Hepatocyte (in vitro differentiated cells): Measurements from ENCODE around the gene CEP89. TPM values are rescaled to one million over a fixed set of nuclear protein-coding genes. Genes with fewer than 3 reads are reported as not detected.
"Not testable (repeated sequence)": the region's sequence is repeated elsewhere in the genome, so short reads cannot be mapped to it uniquely, and the experiment has no call there.

Experiments
- DNase-seq: peaks from one replicate; pipeline ENCODE4 v3.0.0-alpha.2; 2016; ENCODE audit warnings: low spot score
- H2AFZ ChIP-seq: fragments of 200-600 bp; sonication (generic); 2 replicates; pipeline ENCODE4 v1.6.0; 2016; ENCODE audit warnings: antibody characterized with exemption, mild to moderate bottlenecking
- H3K27ac ChIP-seq: fragments of 200-600 bp; sonication (generic); 2 replicates; pipeline ENCODE4 v1.5.1; 2016; ENCODE audit warnings: mild to moderate bottlenecking
- H3K27me3 ChIP-seq: fragments of 200-600 bp; sonication (generic); 2 replicates; pipeline ENCODE4 v1.6.1; 2016
- H3K36me3 ChIP-seq: fragments of 200-600 bp; sonication (generic); replicated peaks from 2 replicates; pipeline ENCODE4 v1.5.1; 2016; ENCODE audit warnings: low read depth; ENCODE audit not compliant: insufficient read depth
- H3K4me1 ChIP-seq: fragments of 200-600 bp; sonication (generic); 2 replicates; pipeline ENCODE4 v1.5.1; 2016; ENCODE audit warnings: mild to moderate bottlenecking, moderate library complexity; ENCODE audit not compliant: insufficient read depth
- H3K4me2 ChIP-seq: fragments of 200-600 bp; sonication (generic); 2 replicates; pipeline ENCODE4 v1.6.0; 2016
- H3K4me3 ChIP-seq: fragments of 200-600 bp; sonication (generic); 2 replicates; pipeline ENCODE4 v1.5.1; 2016; ENCODE audit warnings: mild to moderate bottlenecking
- H3K79me2 ChIP-seq: fragments of 200-600 bp; sonication (generic); 2 replicates; pipeline ENCODE4 v1.6.0; 2017; ENCODE audit warnings: mild to moderate bottlenecking
- H3K9me2 ChIP-seq: fragments of 200-600 bp; sonication (generic); replicated peaks from 2 replicates; pipeline ENCODE4 v1.6.0; 2017; ENCODE audit warnings: mild to moderate bottlenecking; ENCODE audit not compliant: insufficient read depth
- H3K9me3 ChIP-seq: fragments of 200-600 bp; sonication (generic); 2 replicates; pipeline ENCODE4 v1.5.1; 2016; ENCODE audit warnings: low read depth, mild to moderate bottlenecking
- H4K20me1 ChIP-seq: fragments of 200-600 bp; sonication (generic); 2 replicates; pipeline ENCODE4 v1.6.0; 2016; ENCODE audit warnings: mild to moderate bottlenecking; ENCODE audit not compliant: insufficient read depth, poor library complexity, severe bottlenecking
- CTCF ChIP-seq: fragments of 200-600 bp; sonication (generic); IDR thresholded peaks from 2 replicates; pipeline ENCODE4 v1.5.1; 2016; ENCODE audit warnings: antibody characterized with exemption, mild to moderate bottlenecking; ENCODE audit not compliant: poor library complexity
- EZH2 ChIP-seq: fragments of 200-600 bp; sonication (generic); IDR thresholded peaks from 2 replicates; pipeline ENCODE4 v1.6.1; 2016; ENCODE audit warnings: antibody characterized with exemption, mild to moderate bottlenecking, borderline replicate concordance
- EZH2phosphoT487 ChIP-seq: fragments of 200-600 bp; sonication (generic); IDR thresholded peaks from one replicate; pipeline ENCODE4 v1.6.1; 2018; ENCODE audit warnings: antibody characterized with exemption, mild to moderate bottlenecking, low read depth, moderate library complexity; ENCODE audit not compliant: unreplicated experiment, severe bottlenecking
- WGBS: methylation state at CpG from one replicate; pipeline ENCODE4 v1.1.6; 2016; ENCODE audit warnings: low lambda C conversion rate; ENCODE audit errors: missing lambda C conversion rate; 5-methylcytosine and 5-hydroxymethylcytosine counted together
- polyA plus RNA-seq: library from polyadenylated mRNA; unstranded; fragments of >200 nt; fragmentation: Nextera tagmentation; extraction: Ambion mirVana; gene quantifications from 2 replicates; pipeline ENCODE4 v1.2.1, GENCODE V29; 2016
- total RNA-seq: library from RNA; depleted of rRNA; stranded (reverse); fragments of >200 nt; gene quantifications from 2 replicates; pipeline ENCODE4 v1.2.3, GENCODE V29; 2014

Gene CEP89
- total and polyA plus RNA-seq, 2 experiments from 2014 or later, result 12.1 to 16.4 TPM

- H3K4me2 ChIP-seq, result not testable (repeated sequence)
Measured at GRCh38 chr19:32977813-32978212, 6.1 kb upstream of the CEP89 start.

GRCh38 chr19:32977280-32977679 lies 5.5 kb upstream of the CEP89 start:
- Histone ChIP-seq H4K20me1 (no peaks in the 10 kb centered on the region), H3K27ac (no peak overlapping the region), H3K36me3 (no peaks in the 10 kb centered on the region), H3K4me3 (no peak overlapping the region), H3K4me2 (no peak overlapping the region), H3K9me3 (no peaks in the 10 kb centered on the region), H3K4me1 (no peaks in the 10 kb centered on the region), H3K79me2 (no peaks in the 10 kb centered on the region), H3K27me3 (no peaks in the 10 kb centered on the region), H3K9me2 (no peaks in the 10 kb centered on the region), H2AFZ (no peak overlapping the region)
- WGBS, result 88% methylated on average over 7 of the region's 7 CpGs
- no peak for DNase-seq
- TF ChIP-seq CTCF (no peak), EZH2 (no peak), EZH2phosphoT487 (no peak)

More at GRCh38 chr19:32977813-32978212, 6.1 kb upstream of the CEP89 start:
- H3K4me1 ChIP-seq, H3K27me3 ChIP-seq, H3K9me3 ChIP-seq, H3K27ac ChIP-seq, H2AFZ ChIP-seq, H3K79me2 ChIP-seq, H3K4me3 ChIP-seq, H3K36me3 ChIP-seq, H3K9me2 ChIP-seq, H4K20me1 ChIP-seq, DNase-seq: not testable (repeated sequence)
- WGBS, result 96% methylated on average over 4 of the region's 4 CpGs

DNA sequence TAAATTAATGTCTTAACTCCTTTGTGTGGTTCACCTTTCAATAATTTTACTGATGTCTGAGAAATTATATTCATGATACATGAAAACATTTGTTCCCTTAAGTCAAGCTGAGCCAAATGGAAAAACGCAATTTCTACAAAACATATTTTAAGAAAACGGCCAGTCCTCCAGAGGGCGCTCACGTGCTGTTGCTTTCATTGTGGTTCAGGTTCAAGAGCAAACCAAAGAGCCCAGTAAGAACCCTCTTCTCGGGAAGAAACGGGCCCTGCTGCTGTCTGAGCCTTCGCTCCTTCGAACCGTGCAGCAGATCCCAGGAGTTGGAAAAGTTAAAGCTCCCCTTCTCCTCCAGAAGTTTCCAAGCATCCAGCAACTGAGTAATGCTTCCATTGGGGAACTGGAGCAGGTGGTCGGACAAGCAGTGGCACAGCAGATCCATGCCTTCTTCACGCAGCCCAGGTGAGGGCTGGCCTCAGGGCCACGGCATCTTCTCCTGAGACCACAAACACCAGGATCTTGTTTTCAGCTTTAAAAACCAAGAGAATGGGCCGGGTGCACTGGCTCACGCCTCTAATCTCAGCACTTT lies 4.6 kb upstream of the CEP89 start:
- Histone ChIP-seq H3K4me1 (no peaks in the 10 kb centered on the region), H3K9me3 (no peaks in the 10 kb centered on the region), H3K4me3 (no peak overlapping the region), H4K20me1 (no peaks in the 10 kb centered on the region), H2AFZ (no peak overlapping the region), H3K27me3 (no peaks in the 10 kb centered on the region), H3K36me3 (no peaks in the 10 kb centered on the region), H3K79me2 (peaks cover under 1% of the 10 kb centered on the region), H3K27ac (no peak overlapping the region), H3K4me2 (no peak overlapping the region), H3K9me2 (no peaks in the 10 kb centered on the region)
- DNase-seq, result peak; percentile 81
- WGBS, result 53% methylated on average over 14 of the region's 14 CpGs
- TF ChIP-seq CTCF, result peak; percentile 77
- TF ChIP-seq EZH2, result no peak
- TF ChIP-seq EZH2phosphoT487, result no peak

GRCh38 chr19:32971012-32971595 lies 654 bp downstream of the CEP89 start:
- H3K79me2 ChIP-seq, result peaks cover 18% of the 10 kb centered on the region
- H3K9me3 ChIP-seq, result no peaks in the 10 kb centered on the region
- TF ChIP-seq EZH2phosphoT487, result no peak
- no peak for TF ChIP-seq EZH2
- TF ChIP-seq CTCF, result no peak
- no peaks in the 10 kb centered on the region for H3K9me2 ChIP-seq
- no peak overlapping the region for H3K27ac ChIP-seq
- H4K20me1 ChIP-seq, result no peaks in the 10 kb centered on the region
- peaks cover 5% of the 10 kb centered on the region for H3K4me1 ChIP-seq
- no peaks in the 10 kb centered on the region for H3K27me3 ChIP-seq
- 31% methylated on average over 21 of the region's 21 CpGs for WGBS
- peak overlapping the region; percentile 57 for H2AFZ ChIP-seq
- no peaks in the 10 kb centered on the region for H3K36me3 ChIP-seq
- DNase-seq, result no peak
- peak overlapping the region; percentile 94 for H3K4me2 ChIP-seq
- H3K4me3 ChIP-seq, result peak overlapping the region; percentile 43
